NCI-H2227 treated with DMSO at 0.1 percent for 48 hours (cell line): ENCODE data around the gene MAGEB3.
A peak's percentile ranks its signal among the peaks of the same experiment; 100 is the strongest.
"Not testable (repeated sequence)": the region's sequence is repeated elsewhere in the genome, so short reads cannot be mapped to it uniquely, and the experiment has no call there.

ENCODE experiments used
- DNase-seq: peaks from one replicate; lab custom pipeline; 2025; lab: John Stamatoyannopoulos, UW

Gene MAGEB3, protein sequence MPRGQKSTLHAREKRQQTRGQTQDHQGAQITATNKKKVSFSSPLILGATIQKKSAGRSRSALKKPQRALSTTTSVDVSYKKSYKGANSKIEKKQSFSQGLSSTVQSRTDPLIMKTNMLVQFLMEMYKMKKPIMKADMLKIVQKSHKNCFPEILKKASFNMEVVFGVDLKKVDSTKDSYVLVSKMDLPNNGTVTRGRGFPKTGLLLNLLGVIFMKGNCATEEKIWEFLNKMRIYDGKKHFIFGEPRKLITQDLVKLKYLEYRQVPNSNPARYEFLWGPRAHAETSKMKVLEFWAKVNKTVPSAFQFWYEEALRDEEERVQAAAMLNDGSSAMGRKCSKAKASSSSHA

DNA sequence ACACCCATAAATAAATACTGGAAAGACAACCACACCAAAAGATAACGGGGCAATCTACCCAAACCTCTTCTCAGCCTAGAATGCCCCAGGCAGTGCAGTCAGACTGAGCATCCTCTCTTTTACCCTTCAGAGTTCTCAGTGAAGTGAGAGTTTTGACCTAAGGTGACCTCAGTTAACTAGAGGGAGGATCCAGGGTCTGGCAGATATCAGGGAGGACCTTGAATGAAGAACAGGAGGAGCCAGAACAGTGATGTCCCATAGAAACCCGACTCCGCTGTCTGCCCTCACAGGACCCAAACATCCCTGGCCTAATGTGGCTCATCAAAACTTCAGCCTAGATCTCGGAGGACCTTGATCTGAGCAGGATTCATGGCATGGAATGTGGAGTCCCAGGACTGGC is at the start of gene MAGEB3:
TSS of gene MAGEB3 (plus strand) at position 263 of the 400 bp plus-strand sequence. CDS start 5,268 bp downstream, outside the sequence.
- DNase-seq = no peak

DNA sequence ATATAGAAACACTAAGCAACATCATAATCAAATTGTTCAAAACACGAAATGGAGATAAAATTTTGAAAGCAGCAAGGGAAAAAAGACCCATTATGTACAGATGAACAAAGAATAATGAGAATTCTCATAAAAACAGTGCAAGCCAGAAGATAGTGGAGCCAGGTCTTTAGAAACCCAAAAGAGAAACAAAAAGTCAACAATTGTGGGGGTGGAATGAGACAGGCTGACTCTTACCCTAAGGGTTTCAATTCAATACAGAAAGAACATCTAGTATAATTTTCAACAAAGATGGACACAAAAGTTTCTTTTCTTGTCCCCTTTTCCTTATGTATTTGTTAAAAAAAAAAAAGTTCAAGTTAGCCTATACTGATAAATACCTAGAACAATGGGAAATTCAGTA is 49.1 kb upstream of the MAGEB3 start:
- no peak for DNase-seq

DNA sequence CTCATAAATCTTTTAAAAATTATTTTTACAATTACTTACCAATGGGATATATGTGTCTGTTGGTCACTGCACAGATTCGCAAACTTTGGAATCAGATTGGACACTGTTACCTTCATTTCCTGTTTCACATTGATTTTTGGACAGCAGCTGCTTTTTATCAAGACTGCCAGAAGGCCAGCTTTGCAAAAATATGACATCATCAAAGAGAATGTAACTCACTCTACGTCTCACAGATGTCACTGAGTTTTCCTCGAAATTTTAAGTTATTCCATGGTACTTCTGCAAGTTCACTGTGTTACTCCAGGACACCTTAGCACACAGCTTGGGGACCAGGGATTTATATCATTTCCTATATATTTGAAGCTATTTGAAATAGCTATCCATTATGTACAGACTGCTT is 46.9 kb upstream of the MAGEB3 start:
- DNase-seq = no peak

DNA sequence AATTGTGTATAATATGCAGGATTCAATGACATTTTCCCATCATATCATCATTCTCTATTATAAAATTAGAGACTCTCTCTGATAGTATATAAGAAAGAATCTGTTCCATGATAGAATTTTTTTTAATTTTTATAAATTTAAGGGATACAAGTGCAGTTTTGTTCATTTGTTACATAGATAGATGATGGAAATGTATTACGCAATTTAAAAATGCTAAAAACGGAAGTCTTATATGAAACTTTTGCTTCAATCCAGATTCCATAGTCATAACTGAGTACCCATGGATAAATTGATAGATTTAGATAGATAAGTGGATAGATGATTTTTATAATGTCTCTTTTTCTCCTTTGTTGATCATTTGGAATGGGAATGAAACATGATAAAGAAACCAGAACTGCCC is 40.0 kb upstream of the MAGEB3 start:
- DNase-seq = no peak

DNA sequence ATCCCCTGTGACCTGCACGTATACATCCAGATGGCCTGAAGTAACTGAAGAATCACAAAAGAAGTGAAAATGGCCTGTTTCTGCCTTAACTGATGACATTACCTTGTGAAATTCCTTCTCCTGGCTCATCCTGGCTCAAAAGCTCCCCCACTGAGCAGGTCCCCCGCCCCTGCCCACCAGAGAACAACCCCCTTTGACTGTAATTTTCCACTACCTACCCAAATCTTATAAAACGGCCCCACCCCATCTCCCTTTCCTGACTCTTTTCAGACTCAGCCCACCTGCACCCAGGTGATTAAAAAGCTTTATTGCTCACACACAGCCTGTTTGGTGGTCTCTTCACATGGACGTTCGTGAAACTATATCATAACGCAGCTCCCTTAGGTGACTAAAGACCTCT is 36.5 kb upstream of the MAGEB3 start:
- DNase-seq = not testable (repeated sequence)

DNA sequence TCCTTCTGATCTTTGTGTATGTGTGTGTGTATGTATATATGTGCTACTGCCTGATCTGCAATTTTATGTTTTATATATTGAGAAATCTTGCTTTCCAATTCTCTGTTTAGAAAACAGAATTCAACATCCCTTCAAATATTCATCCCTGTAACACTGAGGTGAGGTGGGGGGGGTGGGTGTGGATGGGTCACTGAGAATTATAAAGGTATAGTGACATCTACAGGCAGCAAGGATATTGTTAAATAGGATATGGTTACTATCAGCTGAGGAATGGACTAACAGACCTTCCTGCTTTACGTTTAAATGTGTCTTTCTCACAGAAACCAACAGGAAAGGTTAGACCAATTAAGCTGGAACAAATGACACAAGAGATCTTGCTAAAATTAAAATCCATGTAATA is 34.1 kb upstream of the MAGEB3 start:
- no peak for DNase-seq

DNA sequence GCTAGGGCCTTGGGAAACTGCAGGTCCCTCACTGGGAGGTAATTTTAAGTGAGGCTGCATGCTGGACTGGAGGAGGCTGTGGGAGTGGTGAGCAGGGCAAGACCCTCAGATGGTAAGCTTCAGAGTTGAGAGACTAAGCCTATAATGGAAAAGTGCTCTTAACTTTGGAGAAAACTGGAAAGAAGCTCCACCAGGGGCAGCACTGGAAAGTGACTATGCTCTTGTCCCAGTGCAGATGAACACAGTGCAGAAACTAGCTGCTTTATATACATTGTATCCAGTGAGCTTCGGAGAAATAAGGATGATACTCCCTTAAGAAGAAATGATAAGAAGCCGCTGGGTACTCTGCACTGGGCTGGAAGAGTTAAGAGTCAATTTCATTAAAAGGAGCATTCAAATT is 18.3 kb upstream of the MAGEB3 start:
- DNase-seq = no peak

DNA sequence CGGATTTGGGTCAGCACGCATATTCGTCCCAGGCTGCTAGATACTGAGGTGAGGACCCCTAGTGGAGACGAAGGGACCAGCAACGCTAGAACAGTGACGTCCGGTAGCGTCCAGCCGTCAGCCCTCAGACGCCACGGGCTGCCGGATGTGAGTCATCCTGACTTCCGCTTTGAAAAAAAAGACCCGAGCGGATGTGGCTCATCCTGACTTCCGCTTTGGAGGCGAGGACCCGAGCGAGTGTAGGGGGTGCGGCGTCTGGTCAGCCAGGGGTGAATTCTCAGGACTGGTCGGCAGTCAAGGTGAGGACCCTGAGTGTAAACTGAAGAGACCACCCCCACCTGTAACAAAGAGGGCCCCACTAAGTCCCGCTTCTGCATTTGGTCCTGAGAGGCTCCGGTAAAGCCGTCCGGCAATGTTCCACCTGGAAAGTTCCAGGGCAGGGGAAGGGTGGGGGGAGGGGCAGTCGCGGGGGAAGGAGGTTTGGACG is 15.1 kb upstream of the MAGEB3 start, which contains the start of gene MAGEB2:
TSS of gene MAGEB2 (plus strand) at position 207 of the 487 bp plus-strand sequence. CDS start 3,018 bp downstream, outside the sequence.
- no peak for DNase-seq

DNA sequence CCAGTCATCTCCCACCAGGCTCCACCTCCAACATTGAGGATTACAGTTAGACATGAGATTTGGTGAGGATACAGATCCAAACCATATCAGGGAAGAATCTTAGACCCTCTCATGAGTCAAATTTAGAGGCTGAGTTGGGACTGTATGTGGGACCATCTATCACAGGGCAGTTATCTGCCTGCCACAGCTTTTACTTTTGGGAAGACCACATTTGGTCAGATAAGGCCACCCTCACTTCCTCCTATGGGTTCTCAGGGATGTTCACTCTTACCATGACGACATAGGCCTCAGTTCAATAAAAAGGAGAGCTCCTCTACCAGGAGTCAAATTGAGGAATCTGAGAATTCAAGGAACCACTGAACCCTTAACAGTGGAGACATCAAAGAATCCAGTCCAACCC is 13.0 kb upstream of the MAGEB3 start:
- no peak for DNase-seq

DNA sequence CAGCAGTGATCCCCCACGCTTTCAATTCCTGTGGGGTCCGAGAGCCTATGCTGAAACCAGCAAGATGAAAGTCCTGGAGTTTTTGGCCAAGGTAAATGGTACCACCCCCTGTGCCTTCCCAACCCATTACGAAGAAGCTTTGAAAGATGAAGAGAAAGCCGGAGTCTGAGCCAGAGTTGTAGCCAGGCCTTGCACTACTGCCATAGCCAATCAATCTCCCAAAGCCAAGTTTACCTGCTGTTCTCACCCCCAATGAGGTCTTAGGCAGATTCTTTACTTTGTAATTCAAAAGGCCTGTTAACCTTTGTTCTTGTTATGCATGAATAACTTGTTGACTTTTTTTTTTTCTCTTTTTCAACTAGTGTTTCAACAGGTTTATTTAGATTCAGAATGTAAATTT is 11.1 kb upstream of the MAGEB3 start:
- no peak for DNase-seq

DNA sequence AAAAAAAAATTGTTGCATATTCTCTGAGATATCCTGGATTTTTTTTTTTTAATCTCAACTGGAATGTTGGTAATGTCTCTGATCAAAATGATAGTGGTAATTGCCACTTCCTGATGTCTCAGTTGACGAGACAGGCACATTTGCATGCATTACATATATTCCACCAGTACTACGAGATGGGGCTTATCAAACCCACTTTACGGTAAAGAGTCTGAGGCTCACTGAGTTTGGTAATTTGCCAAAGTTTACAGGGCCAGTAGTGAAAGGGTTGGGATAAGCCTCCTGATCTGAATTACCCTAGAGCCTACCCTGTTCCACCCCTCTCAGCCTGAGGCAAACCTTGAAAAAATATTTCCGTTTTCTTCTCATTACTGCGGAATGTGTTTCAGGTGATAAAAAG is 9.8 kb upstream of the MAGEB3 start:
- no peak for DNase-seq

DNA sequence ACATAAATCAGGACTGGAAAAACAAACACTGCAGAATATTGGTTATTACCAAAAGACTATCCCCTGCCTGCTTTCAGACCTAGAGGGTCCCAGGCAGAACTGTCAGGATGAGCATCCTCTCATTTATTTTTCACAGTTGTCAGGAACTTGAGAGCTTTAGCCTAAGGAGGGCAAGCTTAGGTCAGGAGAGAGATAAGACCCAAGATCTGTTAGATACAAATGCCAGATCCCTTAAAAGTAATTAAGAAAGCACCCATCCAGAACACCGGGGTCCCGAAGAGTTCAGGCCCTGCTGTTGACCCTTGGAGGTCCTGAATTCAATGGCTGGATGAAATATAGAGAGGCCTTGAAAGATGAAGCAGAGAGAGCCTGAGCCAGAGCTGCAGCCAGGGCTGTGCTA is 5.9 kb upstream of the MAGEB3 start:
- no peak for DNase-seq

DNA sequence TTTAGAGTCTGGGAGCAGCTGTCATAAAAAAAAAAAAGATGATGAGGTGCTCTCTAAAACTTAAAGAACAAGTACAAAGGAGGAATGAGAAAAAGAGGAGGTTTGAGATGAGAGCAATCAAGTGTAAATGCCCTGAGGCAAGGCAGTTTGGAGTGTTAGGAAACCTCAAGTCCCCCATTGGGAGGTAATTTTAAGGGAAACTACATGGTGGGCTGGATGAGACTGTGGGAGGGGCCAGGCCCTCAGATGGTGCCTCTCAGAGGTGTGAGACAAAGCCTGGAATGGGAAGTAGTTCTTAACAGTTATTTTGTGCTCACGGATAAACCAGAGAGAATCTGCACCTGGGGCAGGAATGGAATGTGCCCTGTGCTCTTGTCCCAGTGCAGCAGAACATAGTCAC is 1.9 kb upstream of the MAGEB3 start:
- no peak for DNase-seq

DNA sequence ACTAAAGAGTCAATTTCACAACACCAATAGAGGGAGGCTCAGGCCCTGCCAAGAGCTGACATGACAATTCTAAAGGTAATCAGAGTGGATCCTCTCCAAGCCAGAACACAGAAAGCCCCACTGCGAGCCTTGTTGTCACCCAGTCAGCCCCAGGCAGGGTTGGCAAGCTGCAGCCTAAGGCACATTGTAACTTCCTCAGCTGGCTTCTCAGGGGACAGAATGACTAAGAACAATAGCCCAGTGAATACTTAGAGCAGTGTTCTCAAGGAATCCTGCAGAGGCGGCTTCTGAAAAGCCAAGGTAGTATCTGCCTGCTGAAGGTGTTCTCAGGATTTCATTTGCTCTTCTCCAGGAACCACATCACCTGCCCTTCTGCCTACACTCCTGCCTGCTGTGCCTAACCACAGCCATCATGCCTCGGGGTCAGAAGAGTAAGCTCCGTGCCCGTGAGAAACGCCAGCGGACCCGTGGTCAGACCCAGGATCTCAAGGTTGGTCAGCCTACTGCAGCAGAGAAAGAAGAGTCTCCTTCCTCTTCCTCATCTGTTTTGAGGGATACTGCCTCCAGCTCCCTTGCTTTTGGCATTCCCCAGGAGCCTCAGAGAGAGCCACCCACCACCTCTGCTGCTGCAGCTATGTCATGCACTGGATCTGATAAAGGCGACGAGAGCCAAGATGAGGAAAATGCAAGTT is 11.4 kb downstream of the MAGEB3 start, which contains the start of gene MAGEB4:
TSS of gene MAGEB4 (plus strand) at position 277 of the 692 bp plus-strand sequence. CDS start at position 413, 136 bp downstream.
- DNase-seq = no peak

DNA sequence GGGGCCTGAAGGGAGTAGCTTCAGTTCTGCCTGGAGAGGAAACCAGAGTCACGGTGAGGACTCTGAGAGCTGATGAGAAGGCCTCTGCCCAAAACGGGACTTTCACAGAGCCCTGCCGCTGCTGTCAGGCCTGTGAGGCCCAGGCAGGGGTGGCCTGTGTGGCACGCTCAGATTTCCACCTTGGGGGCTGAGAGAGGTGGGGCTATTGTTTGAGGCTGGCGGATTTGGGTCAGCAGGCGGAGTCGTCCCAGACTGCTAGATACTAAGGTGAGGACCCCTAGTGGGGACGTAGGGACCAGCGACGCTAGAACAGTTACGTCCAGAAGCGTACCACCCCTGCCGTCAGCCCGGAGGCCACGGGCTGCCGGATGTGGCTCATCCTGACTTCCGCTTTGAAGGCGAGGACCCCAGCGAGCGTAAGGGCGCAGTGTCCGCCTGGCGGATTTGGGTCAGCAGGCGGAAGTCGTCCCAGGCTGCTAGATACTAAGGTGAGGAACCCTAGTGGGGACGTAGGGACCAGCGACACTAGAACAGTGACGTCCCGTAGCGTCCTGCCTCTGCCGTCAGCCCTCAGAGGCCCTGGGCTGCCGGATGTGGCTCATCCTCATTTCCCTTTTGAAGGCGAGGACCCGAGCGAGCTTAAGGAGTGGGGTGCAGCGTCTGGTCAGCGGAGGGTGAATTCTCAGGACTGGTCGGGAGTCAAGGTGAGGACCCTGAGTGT is 16.5 kb downstream of the MAGEB3 start, which contains the start of gene MAGEB1:
TSS of gene MAGEB1 (plus strand) at position 378 of the 721 bp plus-strand sequence. CDS start 3,348 bp downstream, outside the sequence.
- DNase-seq = peak; percentile 0

DNA sequence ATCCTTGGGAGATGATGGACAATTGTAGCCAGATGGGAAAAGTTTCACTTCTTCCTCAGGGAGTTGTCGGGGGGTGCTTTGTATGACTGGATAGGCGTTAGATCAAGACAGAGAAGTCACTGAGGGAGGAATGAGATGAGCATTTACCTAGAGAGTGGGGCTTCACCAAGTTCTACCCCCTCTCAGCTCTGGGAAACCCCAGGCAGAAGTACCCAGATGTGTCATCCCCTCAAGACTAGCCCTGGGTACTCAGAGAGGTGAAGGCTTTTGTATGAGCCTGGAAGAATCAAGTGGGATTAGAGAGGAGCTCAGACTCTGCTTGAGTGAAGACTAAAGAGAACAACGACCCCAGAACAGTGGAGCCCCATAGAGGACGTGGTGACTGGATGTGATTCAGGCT is 18.4 kb downstream of the MAGEB3 start:
- no peak for DNase-seq

DNA sequence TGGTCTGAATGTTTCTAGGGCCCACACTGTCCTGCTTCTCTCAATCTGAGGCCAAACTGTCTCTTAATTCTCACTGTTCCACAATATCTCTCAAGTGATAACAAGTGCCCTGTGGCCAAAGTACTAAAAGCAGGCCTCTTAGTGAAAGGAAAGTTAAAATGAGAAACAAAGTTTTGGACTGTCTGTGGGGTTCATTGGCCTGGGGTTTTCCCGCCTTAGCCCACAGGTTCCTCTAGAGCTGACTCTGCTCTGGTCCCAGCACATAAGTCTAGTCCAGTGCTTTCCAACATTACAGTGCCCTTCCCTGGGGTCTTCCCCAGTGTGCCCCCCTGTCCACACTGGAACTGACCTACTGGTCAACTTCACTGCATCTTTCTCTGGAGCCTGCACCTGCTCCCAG is 22.8 kb downstream of the MAGEB3 start:
- DNase-seq = no peak

DNA sequence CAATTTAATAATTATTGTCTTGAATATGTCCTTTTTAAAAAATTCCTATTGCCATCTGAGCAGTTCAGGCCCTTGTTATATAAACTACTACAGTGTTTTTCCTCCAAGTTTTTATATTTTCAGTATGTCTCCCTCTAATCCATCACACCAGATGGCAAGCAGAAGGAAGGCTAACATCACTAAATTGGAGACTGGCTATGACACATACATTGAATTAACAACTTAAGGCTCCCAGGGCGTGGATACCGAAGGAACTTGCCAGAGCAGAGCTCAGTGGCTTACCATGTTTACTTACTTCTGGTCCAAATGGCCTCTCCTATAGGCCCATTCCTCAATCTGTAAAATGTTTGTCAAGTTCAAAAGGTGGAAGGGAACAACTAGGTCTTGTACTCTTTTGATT is 29.5 kb downstream of the MAGEB3 start:
- DNase-seq = no peak

DNA sequence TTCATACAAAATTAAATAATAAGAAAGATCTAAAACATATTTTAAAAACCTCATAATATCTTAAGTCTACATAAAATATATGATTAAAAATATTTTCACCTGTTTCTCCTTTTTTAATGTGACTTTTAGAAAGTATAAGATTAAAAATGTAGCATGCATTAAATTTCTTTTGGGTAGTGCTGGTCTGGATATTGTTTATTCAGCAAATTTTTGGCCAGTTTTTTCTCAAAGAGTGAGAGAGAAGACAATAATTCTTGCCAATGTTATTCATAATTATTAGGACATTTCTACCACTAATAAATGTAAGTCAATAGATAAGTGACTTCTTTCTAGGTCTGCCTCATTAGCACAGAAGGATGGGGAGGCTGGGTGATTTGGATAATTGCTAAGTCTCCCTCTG is 30.6 kb downstream of the MAGEB3 start:
- no peak for DNase-seq

DNA sequence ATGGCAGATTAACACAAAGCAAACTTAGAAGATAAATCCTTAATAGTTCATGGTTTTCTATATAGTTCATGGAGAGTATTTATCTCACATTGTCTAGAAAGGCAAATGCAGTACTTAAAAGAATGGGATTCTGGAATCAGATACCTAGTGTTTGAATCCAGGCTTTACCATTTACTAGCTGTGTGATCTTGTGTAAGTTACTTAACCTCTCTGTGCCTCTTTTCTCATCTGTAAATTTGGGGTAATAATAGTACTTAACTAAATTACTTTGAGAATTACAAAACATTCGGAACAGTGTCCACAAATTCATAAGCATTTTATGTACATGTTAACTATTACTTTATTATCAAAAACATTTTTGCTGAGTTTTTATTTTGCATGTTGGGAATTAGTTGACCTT is 32.3 kb downstream of the MAGEB3 start:
- no peak for DNase-seq

DNA sequence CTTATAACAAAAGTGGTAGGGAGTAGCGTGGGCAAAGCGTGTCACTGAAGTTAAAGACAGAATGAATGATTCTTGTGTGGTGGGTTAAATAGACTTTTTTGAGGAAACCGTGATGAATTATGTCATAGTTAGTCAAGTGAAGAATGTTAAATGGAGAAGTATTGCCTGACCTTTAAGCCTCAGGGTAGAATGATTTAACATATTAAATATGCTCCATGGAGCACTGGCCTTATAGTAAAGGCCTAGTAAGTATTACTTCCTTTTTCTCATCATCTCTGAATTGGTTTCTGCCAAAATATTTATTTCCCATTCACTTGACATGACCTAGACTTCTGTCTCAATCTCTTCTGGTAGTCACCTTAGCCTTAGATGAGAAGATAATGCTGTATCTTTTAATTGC is 40.2 kb downstream of the MAGEB3 start:
- DNase-seq = no peak

DNA sequence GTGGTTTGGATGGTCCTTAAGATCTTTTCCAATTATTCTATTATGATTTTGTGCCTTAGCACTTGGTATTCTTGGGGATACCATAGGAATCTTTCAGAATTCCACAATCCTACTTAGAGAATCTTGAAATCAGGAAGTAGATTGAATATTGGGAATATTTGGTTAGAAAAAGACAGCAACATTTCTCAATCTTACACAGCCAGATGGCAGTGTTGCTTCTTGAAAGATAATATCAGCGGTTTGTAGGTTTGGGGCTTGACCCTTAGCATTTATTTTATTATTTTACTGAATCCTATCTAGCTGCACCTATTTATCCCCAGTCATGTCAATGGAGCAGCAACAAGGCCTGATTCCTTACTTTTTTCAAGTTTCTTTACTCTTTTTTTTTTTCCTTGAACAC is 45.0 kb downstream of the MAGEB3 start:
- DNase-seq = no peak
